Measurements from ENCODE around the gene SEMA6B. TPM values are rescaled to one million over a fixed set of nuclear protein-coding genes. Genes with fewer than 3 reads are reported as not detected.

The SEMA6B gene
- total and polyA plus RNA-seq, 2 experiments from 2014 or later, result 0.50 to 3.2 TPM

- no peak for DNase-seq (ENCODE audit: low spot score)
- no peaks in the 10 kb centered on the region for H3K36me3 ChIP-seq (replicated peaks; ENCODE audit: insufficient read depth, low read depth)
- TF ChIP-seq EZH2phosphoT487 (IDR thresholded peaks at IDR 0.05; ENCODE audit: low read depth, severe bottlenecking, unreplicated experiment) (no peak), EZH2 (IDR thresholded peaks at IDR 0.05; ENCODE audit: borderline replicate concordance) (no peak), CTCF (IDR thresholded peaks at IDR 0.05; ENCODE audit: poor library complexity) (no peak)
- 73% methylated on average over 9 of the region's 9 CpGs for WGBS (ENCODE audit: low lambda C conversion rate, missing lambda C conversion rate)
- H2AFZ ChIP-seq, result no peak overlapping the region
- H4K20me1 ChIP-seq (ENCODE audit: insufficient read depth, poor library complexity, severe bottlenecking), result no peaks in the 10 kb centered on the region
- H3K4me1 ChIP-seq (ENCODE audit: insufficient read depth), result no peaks in the 10 kb centered on the region
- H3K4me2 ChIP-seq, result no peak overlapping the region
- H3K27me3 ChIP-seq, result peaks cover 17% of the 10 kb centered on the region
- H3K4me3 ChIP-seq, result no peak overlapping the region
- H3K9me3 ChIP-seq (ENCODE audit: low read depth), result no peaks in the 10 kb centered on the region
- no peaks in the 10 kb centered on the region for H3K9me2 ChIP-seq (replicated peaks; ENCODE audit: insufficient read depth)
- H3K27ac ChIP-seq, result no peak overlapping the region
- no peaks in the 10 kb centered on the region for H3K79me2 ChIP-seq
These were observed 34.7 kb upstream of the SEMA6B start for GRCh38 chr19:4594201-4594600.

- H3K79me2 ChIP-seq, result no peaks in the 10 kb centered on the region
- H3K27me3 ChIP-seq, result peaks cover 11% of the 10 kb centered on the region
- TF ChIP-seq EZH2 (IDR thresholded peaks at IDR 0.05; ENCODE audit: borderline replicate concordance), result no peak
- TF ChIP-seq CTCF (IDR thresholded peaks at IDR 0.05; ENCODE audit: poor library complexity), result no peak
- TF ChIP-seq EZH2phosphoT487 (IDR thresholded peaks at IDR 0.05; ENCODE audit: low read depth, severe bottlenecking, unreplicated experiment), result no peak
- H3K9me2 ChIP-seq (replicated peaks; ENCODE audit: insufficient read depth), result no peaks in the 10 kb centered on the region
- no peak overlapping the region for H2AFZ ChIP-seq
- H3K27ac ChIP-seq, result no peak overlapping the region
- 65% methylated on average over 6 of the region's 6 CpGs for WGBS (ENCODE audit: low lambda C conversion rate, missing lambda C conversion rate)
- DNase-seq (ENCODE audit: low spot score), result no peak
- H3K4me1 ChIP-seq (ENCODE audit: insufficient read depth), result no peaks in the 10 kb centered on the region
- no peaks in the 10 kb centered on the region for H3K36me3 ChIP-seq (replicated peaks; ENCODE audit: insufficient read depth, low read depth)
- no peak overlapping the region for H3K4me2 ChIP-seq
- H4K20me1 ChIP-seq (ENCODE audit: insufficient read depth, poor library complexity, severe bottlenecking), result no peaks in the 10 kb centered on the region
- no peaks in the 10 kb centered on the region for H3K9me3 ChIP-seq (ENCODE audit: low read depth)
- H3K4me3 ChIP-seq, result no peak overlapping the region
These were observed 33.9 kb upstream of the SEMA6B start for GRCh38 chr19:4593409-4593851.

DNA sequence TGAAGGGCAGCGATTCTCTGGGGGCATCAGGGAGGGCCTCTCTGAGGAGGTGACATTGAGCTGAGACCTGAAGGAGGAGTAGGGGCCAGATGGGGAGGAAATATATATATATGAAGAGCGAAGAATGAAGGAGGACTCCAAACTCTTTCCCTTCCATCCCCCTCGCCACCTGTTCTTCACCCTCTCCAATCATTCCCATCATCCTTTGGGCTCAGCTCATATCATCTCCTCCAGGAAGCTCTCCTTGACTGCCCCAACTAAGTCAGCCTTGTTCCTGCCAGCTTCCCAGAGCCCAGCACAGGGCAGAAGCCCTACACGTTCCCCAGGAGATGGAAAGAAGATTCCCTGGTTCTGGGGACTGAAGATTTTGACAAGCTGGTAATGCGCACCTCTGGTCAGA is 33.0 kb upstream of the SEMA6B start:
- DNase-seq (ENCODE audit: low spot score), result no peak
- peaks cover 6% of the 10 kb centered on the region for H3K27me3 ChIP-seq
- H2AFZ ChIP-seq, result no peak overlapping the region
- no peak overlapping the region for H3K4me2 ChIP-seq
- no peaks in the 10 kb centered on the region for H4K20me1 ChIP-seq (ENCODE audit: insufficient read depth, poor library complexity, severe bottlenecking)
- no peaks in the 10 kb centered on the region for H3K36me3 ChIP-seq (replicated peaks; ENCODE audit: insufficient read depth, low read depth)
- TF ChIP-seq CTCF (IDR thresholded peaks at IDR 0.05; ENCODE audit: poor library complexity) (no peak), EZH2phosphoT487 (IDR thresholded peaks at IDR 0.05; ENCODE audit: low read depth, severe bottlenecking, unreplicated experiment) (no peak), EZH2 (IDR thresholded peaks at IDR 0.05; ENCODE audit: borderline replicate concordance) (no peak)
- WGBS (ENCODE audit: low lambda C conversion rate, missing lambda C conversion rate), result 84% methylated on average over 5 of the region's 5 CpGs
- H3K79me2 ChIP-seq, result no peaks in the 10 kb centered on the region
- no peak overlapping the region for H3K4me3 ChIP-seq
- H3K27ac ChIP-seq, result no peak overlapping the region
- H3K9me2 ChIP-seq (replicated peaks; ENCODE audit: insufficient read depth), result no peaks in the 10 kb centered on the region
- no peaks in the 10 kb centered on the region for H3K9me3 ChIP-seq (ENCODE audit: low read depth)
- no peaks in the 10 kb centered on the region for H3K4me1 ChIP-seq (ENCODE audit: insufficient read depth)

DNA sequence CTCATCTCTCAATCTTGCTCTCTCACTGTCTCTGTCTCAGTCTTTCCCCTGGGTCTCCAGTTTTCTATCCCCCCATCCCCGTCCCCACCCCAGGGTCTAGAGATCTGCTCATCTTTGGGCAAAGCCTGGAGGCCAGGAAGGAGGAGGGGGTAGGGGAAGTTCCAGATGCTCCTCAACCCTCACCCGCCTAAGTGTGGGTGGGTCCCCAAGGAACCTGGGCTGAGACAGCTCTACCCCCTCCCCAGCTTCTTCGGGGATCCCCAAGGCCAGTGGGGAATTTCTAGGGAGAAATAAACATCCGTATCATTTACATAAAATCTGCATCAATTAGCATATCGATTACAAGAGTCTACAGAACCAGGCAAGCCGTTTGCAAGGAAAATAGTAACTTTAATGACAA is 31.8 kb upstream of the SEMA6B start:
- TF ChIP-seq EZH2 (IDR thresholded peaks at IDR 0.05; ENCODE audit: borderline replicate concordance) (no peak), CTCF (IDR thresholded peaks at IDR 0.05; ENCODE audit: poor library complexity) (no peak), EZH2phosphoT487 (IDR thresholded peaks at IDR 0.05; ENCODE audit: low read depth, severe bottlenecking, unreplicated experiment) (no peak)
- no peaks in the 10 kb centered on the region for H3K36me3 ChIP-seq (replicated peaks; ENCODE audit: insufficient read depth, low read depth)
- H4K20me1 ChIP-seq (ENCODE audit: insufficient read depth, poor library complexity, severe bottlenecking), result no peaks in the 10 kb centered on the region
- no peak overlapping the region for H2AFZ ChIP-seq
- no peaks in the 10 kb centered on the region for H3K4me1 ChIP-seq (ENCODE audit: insufficient read depth)
- H3K9me3 ChIP-seq (ENCODE audit: low read depth), result no peaks in the 10 kb centered on the region
- no peaks in the 10 kb centered on the region for H3K79me2 ChIP-seq
- H3K27ac ChIP-seq, result no peak overlapping the region
- H3K27me3 ChIP-seq, result no peaks in the 10 kb centered on the region
- H3K4me2 ChIP-seq, result no peak overlapping the region
- no peak overlapping the region for H3K4me3 ChIP-seq
- H3K9me2 ChIP-seq (replicated peaks; ENCODE audit: insufficient read depth), result no peaks in the 10 kb centered on the region
- 72% methylated on average over 6 of the region's 6 CpGs for WGBS (ENCODE audit: low lambda C conversion rate, missing lambda C conversion rate)
- DNase-seq (ENCODE audit: low spot score), result no peak

All from hepatocyte (in vitro differentiated cells).